Erythroblast (primary cell): ENCODE measurements around the gene ARCN1.
A peak's percentile ranks its signal among the peaks of the same experiment; 100 is the strongest.

ENCODE experiments used
- DNase-seq, 2 experiments: peaks; one replicate each; lab custom pipeline; 2025; lab: John Stamatoyannopoulos, UW
- GATA1 ChIP-seq: IDR thresholded peaks from 2 replicates; pipeline ENCODE4 v1.6.1; 2011; ENCODE audit warnings: low read depth, mild to moderate bottlenecking, control low read depth, low read length, moderate library complexity
- POLR2A ChIP-seq: IDR thresholded peaks from 2 replicates; pipeline ENCODE4 v1.6.1; 2011; ENCODE audit warnings: mild to moderate bottlenecking, low read length

ARCN1 gene

DNA sequence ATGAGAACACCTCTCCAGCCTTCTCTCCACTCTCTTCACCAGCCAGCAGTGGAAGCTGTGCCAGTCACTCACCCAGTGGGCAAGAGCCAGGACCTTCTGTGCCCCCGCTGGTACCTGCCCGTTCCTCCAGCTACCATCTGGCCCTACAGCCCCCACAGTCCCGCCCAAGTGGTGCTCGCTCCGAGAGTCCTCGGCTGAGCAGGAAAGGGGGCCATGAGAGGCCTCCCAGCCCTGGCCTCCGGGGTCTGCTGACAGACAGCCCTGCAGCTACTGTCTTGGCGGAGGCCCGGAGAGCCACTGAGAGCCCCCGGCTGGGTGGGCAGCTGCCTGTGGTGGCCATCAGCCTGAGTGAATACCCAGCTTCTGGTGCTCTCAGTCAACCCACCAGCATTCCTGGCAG lies 55.4 kb downstream of the ARCN1 start:
- TF ChIP-seq POLR2A (no peak), GATA1 (no peak)
- no peak for DNase-seq

DNA sequence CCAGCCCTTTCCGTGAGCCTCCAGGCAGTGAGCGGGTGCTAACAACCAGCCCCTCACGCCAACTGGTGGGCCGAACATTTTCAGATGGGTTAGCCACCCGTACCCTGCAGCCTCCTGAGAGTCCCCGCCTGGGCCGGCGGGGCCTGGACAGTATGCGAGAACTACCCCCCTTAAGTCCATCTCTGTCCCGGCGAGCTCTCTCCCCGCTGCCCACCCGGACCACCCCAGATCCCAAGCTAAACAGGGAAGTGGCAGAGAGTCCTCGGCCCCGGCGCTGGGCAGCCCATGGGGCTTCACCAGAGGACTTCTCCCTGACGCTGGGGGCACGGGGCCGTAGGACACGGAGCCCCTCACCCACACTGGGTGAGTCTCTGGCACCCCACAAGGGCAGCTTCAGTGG lies 55.8 kb downstream of the ARCN1 start:
- no peak for DNase-seq

DNA sequence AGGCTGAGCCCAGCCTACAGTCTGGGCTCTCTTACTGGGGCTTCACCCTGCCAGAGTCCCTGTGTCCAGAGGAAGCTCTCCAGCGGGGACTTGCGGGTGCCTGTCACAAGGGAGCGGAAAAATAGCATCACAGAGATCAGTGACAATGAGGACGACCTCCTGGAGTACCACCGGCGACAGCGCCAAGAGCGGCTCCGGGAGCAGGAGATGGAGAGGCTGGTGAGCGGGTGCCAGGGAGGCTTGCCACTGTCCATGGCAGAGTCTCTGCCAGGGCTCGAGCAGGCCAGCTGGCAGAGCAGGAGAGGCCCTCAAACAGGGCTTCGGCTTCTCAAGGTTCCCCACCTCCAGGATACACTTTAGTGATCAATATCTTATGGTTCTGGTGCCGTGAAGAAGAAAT lies 56.2 kb downstream of the ARCN1 start:
- TF ChIP-seq GATA1 (no peak), POLR2A (no peak)
- no peak for DNase-seq

More for the DNA sequence above, 55.8 kb downstream of the ARCN1 start:
- TF ChIP-seq POLR2A = no peak
- no peak for TF ChIP-seq GATA1

DNA sequence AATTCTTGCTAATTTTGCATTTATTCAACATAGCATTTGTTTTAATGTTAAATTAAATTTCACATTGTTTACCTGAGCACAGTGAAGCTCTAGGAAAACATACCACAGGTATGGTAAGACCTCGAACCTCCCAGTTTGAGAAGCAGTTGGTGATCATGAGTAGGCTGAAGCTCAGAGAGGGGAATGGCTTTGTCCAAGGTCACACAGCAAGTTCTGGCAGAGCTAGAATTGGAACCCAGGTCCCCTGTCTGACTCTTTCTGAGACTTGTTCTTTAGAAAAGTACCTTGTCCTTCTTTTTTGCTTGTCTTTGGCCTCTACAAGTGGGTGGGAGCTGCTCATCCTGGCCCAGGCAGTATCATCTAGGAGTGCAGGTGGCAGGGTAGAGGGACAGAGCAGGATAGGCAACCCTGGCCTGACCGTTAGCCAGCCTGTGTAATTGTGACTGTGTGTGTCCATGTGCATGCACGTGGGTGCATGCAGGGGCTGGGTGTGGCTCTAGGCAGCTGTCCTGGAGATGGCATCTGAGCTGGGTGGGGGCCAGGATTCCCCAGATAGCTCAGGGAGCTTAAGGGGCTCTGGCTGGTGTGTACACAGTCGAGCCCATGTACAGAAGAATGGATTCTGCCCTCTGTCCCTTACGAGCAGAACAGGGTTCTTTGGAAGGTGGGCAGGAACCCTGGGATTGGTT lies 56.8 kb downstream of the ARCN1 start:
- TF ChIP-seq POLR2A (no peak), GATA1 (no peak)
- peak; percentile 18 to 63 for DNase-seq

DNA sequence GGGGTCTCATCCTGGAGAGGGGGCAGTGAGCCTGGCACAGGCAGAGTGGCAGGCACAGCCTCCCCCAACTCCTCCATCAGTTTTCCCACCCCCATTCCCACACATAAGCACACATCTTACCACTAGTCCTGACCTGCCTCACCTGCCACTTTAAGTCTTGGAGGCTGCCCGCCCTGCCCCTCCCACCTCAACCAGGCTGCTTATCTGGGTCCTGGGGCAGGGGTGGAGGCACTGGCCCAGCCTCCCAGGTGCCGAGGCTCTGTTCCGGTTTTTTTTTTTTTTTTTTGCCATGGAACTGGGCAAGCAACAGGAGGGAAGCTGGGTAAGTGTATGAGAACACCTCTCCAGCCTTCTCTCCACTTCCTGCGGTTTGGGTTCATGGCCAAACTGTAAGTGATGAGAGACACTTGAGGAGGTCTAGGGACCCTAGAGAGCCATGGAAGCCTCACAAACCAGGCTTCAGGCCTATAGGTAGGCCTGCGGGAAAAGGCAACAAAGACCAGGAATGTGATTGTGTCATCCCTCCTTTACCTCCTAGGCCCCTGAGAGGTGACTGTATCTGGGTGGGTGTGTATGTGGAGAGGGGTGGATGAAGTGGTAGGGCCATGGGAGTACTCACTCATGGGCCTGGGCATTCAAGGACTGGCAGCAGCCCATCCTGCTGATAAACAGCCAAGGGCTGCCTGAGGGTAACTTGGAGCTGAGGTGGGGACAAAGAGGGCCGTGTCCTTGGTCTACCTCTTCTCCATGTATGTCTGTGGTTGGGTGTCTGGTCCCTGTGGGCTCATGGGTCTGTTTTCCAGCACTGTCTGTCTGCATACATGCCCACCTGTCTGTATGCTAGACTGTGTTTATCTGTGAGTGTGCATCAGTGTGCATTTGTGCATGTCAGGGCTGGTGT lies 57.8 kb downstream of the ARCN1 start:
- DNase-seq = no peak
- TF ChIP-seq GATA1 = no peak
- TF ChIP-seq POLR2A = no peak

DNA sequence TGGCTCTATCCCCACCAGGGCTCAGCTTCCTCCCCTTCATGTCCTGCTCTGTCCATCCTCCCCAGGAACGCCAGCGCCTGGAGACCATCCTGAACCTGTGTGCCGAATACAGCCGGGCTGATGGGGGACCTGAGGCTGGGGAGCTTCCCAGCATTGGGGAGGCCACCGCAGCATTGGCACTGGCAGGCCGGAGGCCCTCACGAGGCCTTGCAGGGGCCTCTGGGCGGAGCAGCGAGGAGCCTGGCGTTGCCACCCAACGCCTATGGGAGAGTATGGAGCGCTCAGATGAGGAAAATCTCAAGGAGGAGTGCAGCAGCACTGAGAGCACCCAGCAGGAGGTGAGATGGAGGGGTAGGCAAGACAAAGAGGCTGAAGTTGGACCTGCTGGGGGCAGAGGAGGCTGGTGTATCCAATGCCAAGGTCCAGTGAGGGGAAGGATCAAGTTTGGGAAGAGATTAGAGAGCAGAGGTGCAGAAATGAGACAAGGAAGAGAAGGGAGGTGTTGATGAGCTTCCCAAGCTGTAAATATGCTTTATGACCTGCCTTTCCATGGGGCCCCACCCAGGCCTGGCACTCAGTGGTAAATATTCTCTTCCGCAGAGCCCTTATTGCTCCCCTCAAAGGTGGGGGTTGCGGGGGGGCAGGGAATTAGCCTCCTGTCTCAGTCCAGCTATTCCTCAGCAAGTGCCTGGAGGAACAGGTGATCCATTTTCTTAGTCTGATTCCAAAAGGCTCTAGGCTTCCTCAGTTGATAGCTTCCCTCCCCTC lies 59.1 kb downstream of the ARCN1 start:
- TF ChIP-seq POLR2A = no peak
- no peak for TF ChIP-seq GATA1
- DNase-seq = no peak

DNA sequence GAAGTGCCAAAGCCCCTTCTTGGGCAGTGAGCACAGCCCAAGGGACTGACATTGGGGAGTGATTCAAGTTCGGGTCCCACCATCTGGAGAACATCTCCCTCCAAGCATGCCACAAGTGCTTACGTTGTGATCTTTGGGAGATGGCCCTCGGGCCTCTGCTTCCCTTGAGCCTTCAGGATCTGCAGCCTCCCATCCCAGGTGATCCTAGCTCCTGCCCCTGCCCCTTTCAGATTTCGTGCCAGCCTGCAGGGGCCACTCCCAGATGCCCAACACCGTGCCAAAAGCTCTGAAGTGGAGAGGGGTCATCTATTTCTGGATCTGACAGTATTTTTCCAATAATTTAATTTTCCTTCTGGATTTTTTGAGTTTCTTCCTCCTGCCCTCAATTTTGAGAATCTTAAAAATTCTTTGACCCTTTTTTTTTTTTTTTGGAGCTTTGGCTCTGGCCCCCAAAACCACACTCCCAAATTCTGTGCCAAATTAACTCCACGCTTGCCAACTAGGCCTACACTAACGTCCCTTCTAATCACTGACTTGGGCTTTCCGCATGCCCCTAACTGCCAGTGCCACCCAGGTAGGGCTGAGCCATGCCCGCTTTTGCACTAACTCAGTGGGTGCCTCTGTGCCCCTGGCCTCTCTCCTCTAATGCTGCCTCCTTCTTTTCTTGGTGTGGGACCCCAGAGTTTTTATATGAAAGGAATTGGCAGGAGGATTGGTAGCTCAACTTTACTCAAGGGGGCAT lies 60.5 kb downstream of the ARCN1 start:
- TF ChIP-seq POLR2A = no peak
- no peak for TF ChIP-seq GATA1
- DNase-seq = no peak

DNA sequence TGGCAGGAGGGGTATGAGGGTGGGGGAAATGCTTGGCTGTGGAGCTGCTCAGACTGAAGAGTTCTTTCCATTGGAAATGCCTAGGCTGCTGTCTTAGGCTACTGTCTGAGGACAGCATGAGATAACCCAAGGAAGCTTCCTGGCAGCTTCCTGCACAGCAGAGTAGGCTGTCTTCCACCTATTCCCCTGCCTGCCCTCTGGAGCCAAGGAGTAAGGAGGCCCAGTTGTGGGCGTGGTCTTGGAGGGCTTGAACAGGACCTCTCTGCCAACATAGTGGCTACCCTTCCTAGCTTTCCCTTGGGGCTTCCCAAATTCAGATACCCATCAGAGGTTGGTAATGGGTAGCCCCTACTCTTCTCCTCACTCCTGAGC lies 61.1 kb downstream of the ARCN1 start:
- TF ChIP-seq POLR2A = no peak
- no peak for TF ChIP-seq GATA1

DNA sequence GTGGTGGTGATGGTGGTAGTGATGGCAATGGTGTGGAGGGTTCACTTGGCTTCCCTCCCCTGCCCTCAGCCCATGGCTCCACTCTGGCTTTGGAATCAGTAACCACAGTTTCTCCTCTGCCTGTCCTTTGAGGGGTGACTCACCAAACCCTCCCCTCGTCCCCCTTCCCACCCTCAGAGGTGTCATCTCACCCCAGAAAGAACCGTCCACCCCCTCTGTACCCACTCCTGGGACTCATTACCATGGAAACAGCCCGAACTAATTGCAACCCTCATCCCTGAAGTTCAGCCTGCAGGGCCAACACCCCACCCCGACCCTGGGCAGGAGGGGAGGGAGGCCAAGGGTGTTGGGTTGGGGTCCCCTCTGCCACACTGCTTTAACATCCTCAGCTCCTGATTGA lies 61.8 kb downstream of the ARCN1 start:
- TF ChIP-seq POLR2A (no peak), GATA1 (no peak)

More for the DNA sequence above, 61.1 kb downstream of the ARCN1 start:
- DNase-seq = no peak

DNA sequence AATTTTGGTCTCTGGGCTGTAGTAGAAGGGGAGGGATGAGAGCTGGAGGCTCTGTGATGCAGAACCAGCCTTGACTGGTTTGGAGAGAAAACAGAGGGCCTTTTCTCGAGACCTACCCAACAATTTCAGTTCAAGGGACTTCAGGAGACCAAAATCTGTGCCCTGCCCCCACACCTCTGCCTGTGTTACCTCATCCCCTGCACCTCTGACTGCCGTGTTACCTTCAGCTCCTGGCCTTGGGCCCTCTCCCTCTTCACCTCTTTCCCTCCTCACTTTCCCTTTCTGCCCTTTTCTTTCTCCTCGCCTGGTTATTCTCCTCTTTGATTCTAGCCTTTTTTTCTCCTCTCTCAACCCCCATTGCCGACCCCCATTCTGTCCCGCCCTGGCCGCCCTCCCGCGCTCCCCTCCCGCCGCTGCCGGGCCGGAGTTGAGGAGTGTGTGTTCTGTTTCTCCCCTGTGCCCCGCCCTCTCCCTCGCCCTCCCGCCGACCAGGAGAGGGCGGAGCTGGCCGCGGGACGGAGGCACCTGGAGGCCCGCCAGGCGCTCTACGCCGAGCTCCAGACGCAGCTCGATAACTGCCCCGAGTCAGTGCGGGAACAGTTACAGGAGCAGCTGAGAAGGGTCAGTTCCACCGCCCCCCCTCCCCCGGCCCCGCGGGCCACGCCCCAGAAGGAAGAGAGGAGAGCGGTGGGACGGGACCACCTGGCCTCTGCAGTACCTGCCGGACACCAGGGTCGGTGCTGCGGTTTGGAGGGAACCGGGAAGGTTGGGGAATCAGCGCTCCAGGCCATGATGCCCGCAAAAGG lies 62.4 kb downstream of the ARCN1 start:
- TF ChIP-seq GATA1 (no peak), POLR2A (no peak)
- DNase-seq = peak; percentile 31 to 46

More for the DNA sequence above, 61.8 kb downstream of the ARCN1 start:
- DNase-seq = no peak

DNA sequence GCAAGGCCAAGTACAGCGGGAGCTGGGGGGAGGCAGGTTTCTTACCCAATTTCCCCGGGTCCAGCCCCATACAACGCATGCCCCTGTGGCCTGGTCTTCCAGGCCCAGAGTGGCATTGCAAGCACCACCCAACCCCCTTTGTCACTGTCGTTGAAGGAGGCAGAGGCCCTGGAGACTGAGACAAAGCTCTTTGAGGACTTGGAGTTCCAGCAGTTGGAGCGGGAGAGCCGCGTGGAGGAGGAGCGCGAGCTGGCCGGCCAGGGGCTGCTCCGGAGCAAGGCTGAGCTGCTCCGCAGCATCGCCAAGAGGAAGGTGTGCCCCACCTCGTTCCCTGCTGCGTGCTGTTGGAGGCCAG lies 63.0 kb downstream of the ARCN1 start:
- TF ChIP-seq GATA1 (no peak), POLR2A (no peak)
- no peak for DNase-seq

DNA sequence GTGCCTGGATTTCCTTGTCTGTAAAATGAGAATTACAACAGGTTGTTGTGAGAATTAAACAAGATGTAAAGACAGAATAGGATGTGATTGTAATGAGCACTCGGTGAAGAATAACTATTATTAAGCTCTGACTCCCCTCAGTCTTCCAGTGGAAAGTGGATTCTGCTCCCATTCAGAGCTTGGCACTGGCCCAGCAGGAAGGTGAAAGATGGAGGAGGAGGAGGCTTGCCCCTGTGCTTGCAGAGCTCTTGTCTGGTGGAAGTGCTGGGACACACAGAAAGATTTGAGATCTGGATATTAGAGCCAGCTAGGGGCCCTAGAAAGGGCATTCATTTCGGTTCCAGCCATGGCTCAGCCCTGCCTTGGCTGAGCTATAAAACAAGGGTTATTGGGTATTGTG lies 63.4 kb downstream of the ARCN1 start:
- TF ChIP-seq GATA1 (no peak), POLR2A (no peak)
- DNase-seq = no peak
